Epithelial cell of esophagus (primary cell): Measurements from ENCODE around the gene MAFF.
"Not testable (repeated sequence)": the region's sequence is repeated elsewhere in the genome, so short reads cannot be mapped to it uniquely, and the experiment has no call there.

ENCODE experiments used
- DNase-seq: peaks from one replicate; pipeline ENCODE4 v3.0.0; 2010; ENCODE audit warnings: low read depth
- H3K4me3 ChIP-seq: 2 replicates; pipeline ENCODE4 v1.5.1; 2011; ENCODE audit warnings: mild to moderate bottlenecking, low read length, control low read depth
- CTCF ChIP-seq: IDR thresholded peaks from 2 replicates; pipeline ENCODE4 v1.5.1; 2011; ENCODE audit warnings: low read depth, mild to moderate bottlenecking, low read length, control low read depth, inconsistent platforms; ENCODE audit not compliant: insufficient read depth; ENCODE audit errors: missing control alignments

MAFF gene

GRCh38 chr22:38177926-38178604, 23.7 kb upstream of the MAFF start:
- H3K4me3 ChIP-seq: no peak overlapping the region
- TF ChIP-seq CTCF: no peak
- peak; percentile 79 for DNase-seq

DNA sequence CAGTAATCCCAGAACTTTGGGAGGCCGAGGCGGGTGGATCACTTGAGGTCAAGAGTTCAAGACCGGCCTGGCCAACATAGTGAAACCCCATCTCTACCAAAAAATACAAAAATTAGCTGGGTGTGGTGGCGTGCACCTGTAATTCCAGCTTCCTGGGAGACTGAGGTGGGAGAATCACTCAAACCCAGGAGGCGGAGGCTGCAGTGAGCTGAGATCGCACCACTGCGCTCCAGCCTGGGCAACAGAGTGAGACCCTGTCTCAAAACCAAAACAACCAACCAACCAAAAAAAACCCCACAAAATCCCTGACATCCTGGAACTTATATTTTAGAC, 23.2 kb upstream of the MAFF start:
- not testable (repeated sequence) for DNase-seq, H3K4me3 ChIP-seq

- TF ChIP-seq CTCF: no peak
- DNase-seq: peak; percentile 91
Observed at GRCh38 chr22:38180841-38181452, 20.8 kb upstream of the MAFF start.

DNA sequence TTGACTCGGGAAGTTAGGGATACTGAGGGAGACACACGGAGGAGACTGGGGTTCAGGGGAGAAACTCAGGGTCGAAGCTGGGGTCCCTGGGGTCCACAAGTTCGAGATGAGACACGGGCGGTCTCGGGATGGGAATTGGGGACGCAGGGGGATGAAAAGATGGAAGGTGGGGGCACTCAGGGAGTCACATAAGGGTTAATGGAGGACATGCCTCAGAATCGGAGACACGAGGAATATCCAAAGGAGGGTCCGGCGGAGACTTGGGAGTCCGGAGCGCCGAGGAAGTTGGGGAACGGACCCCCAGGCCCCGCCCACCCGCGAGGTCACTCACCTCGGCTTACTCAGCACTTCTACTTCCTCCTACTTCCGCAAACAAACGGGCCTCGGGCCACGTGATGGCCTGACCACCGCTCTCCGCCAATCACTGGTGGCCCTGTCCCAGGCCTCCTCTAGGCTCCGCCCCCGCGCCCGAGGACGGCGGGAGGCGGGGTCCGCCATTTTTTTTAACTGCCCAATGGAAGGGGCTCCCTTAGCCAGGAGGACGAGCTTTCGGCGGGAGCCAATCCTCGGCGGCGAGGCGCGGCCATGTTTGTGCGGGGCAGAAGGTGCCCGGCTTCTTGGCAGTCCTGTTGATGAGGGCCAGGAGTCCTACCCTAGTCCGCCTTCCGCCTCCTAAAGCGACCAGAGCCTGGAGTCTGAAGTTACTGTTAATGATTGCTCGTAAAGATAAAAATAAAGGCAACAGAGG, 20.2 kb upstream of the MAFF start, which contains the start of gene PLA2G6:
Gene PLA2G6, minus strand, starts transcription at position 378 of the 748 bp plus-strand sequence. CDS start 12,404 bp downstream, outside the sequence.
- DNase-seq: peak; percentile 99
- peak within 1 kb of the TSS; percentile 71 for H3K4me3 ChIP-seq
- TF ChIP-seq CTCF: no peak

More at GRCh38 chr22:38180841-38181452, 20.8 kb upstream of the MAFF start:
- H3K4me3 ChIP-seq: peak overlapping the region; percentile 71

DNA sequence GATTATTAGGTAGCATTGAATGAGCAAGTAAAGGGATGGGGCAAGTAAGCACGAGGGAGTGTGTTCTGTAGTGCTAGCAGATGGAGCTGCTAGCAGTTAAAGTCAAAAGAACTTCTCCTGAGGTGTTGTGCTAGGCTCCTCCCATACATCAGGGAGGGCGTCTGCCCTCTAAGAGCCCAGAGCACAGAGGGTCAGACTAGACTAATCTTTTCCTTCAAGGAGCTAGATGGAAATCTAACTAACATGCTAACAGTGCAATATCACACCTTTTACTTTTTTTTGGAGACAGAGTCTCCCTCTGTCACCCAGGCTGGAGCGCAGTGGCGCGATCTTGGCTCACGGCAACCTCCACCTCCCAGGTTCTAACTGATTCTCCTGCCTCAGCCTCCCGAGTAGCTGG, 17.0 kb upstream of the MAFF start:
- no peak overlapping the region for H3K4me3 ChIP-seq
- no peak for TF ChIP-seq CTCF
- no peak for DNase-seq

DNA sequence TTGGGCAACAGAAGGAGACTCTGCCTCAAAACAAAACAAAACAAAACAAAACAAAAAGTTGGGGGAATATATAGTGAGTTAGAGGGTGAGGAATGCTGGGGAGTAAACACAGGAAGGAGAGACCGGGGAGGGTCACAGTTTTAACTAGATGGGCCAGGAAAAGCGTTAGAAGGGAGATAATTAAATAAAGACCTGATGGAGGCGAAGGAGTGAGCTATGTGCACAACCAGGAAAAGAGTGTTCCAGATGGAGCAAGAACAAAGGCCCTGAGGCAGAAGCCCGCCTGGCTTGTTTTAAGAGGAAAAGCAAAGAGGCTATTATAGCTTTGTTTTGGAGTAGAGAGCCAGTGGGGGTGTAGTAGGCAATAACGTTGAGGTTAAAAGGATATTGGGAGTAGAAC, 15.4 kb upstream of the MAFF start:
- no peak overlapping the region for H3K4me3 ChIP-seq
- no peak for TF ChIP-seq CTCF
- no peak for DNase-seq

DNA sequence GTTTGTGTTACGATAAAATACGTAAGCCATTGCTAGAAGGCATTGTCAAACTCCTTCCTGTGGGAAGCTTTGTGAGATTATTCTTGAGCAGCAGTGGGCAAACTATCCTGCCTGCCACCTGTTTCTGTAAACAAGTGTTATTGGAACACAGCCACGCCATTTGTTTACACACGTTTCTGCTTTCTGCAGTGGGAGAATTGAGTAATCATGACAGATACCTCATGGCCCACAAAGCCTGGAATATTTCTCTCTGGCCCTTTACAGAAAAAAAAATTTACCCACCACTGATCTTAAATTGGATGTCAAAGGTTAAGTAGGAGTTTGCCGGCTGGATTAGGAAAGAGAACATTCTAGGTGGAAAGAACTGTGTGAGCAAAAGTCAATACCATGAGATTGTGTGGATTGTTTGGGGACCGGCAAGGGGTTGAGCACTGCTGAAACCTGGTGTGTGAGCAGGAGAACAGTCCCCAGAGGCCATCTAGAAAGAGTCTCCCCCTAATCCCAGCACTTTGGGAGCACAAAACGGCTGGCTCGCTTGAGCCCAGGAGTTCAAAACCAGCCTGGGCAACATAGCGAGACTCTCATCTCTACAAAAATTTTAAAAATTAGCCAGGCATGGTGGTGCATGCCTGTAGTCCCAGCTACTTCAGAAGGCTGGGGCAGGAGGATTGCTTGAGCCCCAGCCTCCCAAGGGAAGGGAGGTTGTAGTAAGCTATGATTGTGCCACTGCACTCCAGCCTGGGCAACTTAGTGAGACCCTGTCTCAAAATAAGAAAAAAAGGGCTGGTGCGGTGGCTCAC, 14.2 kb upstream of the MAFF start:
- H3K4me3 ChIP-seq: no peak overlapping the region
- peak; percentile 73 for DNase-seq
- no peak for TF ChIP-seq CTCF
